ENCODE results near the gene MC2R. TPM values are rescaled to one million over a fixed set of nuclear protein-coding genes. Genes with fewer than 3 reads are reported as not detected.

MC2R gene
- total and polyA plus RNA-seq, 10 of the 15 experiments (the other 5 are each of a cell fraction or from before 2014, with no cell fraction given) = 0.15 TPM; not detected in 9

DNA sequence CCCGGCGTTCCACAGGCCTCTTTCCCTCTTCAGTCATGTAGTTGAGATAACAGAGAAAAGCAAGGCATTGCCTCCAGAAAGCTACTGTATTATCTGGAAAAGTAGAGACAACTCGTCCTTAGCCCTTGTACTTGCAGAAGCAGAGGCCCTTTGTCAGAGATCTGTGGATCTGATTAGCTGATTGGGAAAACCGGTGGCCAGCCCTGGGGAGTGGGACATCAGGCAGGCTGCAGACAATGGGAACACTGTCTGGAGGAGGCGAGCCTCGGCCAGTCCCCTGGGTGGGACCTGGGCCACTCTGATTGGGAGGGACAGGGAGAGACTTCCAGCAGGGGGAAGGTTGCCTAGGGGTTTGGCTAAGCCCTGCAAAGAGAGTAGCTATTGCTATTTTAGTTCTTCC, 1.2 kb upstream of the MC2R start (continued):
- TF ChIP-seq, protein P1, sequence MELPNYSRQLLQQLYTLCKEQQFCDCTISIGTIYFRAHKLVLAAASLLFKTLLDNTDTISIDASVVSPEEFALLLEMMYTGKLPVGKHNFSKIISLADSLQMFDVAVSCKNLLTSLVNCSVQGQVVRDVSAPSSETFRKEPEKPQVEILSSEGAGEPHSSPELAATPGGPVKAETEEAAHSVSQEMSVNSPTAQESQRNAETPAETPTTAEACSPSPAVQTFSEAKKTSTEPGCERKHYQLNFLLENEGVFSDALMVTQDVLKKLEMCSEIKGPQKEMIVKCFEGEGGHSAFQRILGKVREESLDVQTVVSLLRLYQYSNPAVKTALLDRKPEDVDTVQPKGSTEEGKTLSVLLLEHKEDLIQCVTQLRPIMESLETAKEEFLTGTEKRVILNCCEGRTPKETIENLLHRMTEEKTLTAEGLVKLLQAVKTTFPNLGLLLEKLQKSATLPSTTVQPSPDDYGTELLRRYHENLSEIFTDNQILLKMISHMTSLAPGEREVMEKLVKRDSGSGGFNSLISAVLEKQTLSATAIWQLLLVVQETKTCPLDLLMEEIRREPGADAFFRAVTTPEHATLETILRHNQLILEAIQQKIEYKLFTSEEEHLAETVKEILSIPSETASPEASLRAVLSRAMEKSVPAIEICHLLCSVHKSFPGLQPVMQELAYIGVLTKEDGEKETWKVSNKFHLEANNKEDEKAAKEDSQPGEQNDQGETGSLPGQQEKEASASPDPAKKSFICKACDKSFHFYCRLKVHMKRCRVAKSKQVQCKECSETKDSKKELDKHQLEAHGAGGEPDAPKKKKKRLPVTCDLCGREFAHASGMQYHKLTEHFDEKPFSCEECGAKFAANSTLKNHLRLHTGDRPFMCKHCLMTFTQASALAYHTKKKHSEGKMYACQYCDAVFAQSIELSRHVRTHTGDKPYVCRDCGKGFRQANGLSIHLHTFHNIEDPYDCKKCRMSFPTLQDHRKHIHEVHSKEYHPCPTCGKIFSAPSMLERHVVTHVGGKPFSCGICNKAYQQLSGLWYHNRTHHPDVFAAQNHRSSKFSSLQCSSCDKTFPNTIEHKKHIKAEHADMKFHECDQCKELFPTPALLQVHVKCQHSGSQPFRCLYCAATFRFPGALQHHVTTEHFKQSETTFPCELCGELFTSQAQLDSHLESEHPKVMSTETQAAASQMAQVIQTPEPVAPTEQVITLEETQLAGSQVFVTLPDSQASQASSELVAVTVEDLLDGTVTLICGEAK (IDR thresholded peaks at IDR 0.05; ENCODE audit: borderline replicate concordance) = no peak
- TF ChIP-seq POLR2AphosphoS2 (IDR thresholded peaks at IDR 0.05; ENCODE audit: low read depth, low read length) = no peak

DNA sequence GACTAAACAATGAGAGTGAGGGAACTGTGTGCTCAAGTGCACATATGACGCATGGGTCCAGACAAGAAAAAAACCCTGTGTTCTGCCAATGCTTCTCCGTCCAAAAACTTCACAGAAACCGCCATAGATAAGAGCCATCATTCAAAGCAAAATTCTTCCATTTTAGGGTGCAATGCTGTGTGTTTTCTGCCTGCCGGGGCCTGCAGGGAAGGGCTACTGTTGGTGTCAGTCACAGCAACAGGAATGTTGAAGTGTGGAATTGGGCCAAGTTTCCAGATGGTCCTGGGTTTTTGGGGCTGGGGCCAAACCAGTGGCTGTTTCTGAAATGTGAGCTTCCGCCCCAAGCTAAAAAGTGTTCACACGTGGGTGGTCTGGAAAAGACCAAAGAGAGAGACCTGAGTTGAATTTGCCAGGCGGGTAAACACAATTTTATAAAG, 677 bp upstream of the MC2R start:
- no TSS peak for BruUV-seq (replicated peaks)
- intact Hi-C loops (cut with micrococcal nuclease; ENCODE audit: unreplicated experiment) = no loop called here
- in situ Hi-C loops (cut with MboI) = no loop called here
- 25% methylated on average over 7 of the region's 7 CpGs for WGBS (ENCODE audit: insufficient coverage, insufficient replicate concordance, low lambda C conversion rate, missing lambda C conversion rate)
- Histone ChIP-seq H3K36me3 (ENCODE audit: control insufficient read depth in 2 of 2, insufficient read depth in 2 of 2, low read length in 1 of 2) (no peaks in the 10 kb centered on the region), H3K4me1 (ENCODE audit: control insufficient read depth, insufficient read depth, low read length) (no peaks in the 10 kb centered on the region), H3K27ac (ENCODE audit: control insufficient read depth, insufficient read depth) (no peak overlapping the region), H2AFZ (ENCODE audit: control insufficient read depth, low read depth, low read length) (no peak overlapping the region), H3K4me3 (no peak overlapping the region), H3K4me2 (ENCODE audit: control insufficient read depth, insufficient read depth) (no peak overlapping the region), H4K20me1 (ENCODE audit: control insufficient read depth, insufficient read depth) (no peaks in the 10 kb centered on the region), H3K79me2 (ENCODE audit: control insufficient read depth, insufficient read depth, low read length) (no peaks in the 10 kb centered on the region), H3K27me3 (replicated peaks in 1 of 2; ENCODE audit: control insufficient read depth in 2 of 2, insufficient read depth in 2 of 2, low read length in 1 of 2) (peaks cover 0 to 2% of the 10 kb centered on the region in 2 experiments; a peak in 3 of 4 replicates), H3K9me3 (replicated peaks; ENCODE audit: control insufficient read depth, insufficient read depth, low read length) (no peaks in the 10 kb centered on the region), H3K9ac (ENCODE audit: control insufficient read depth, insufficient read depth, low read length) (no peak overlapping the region)
- POLR2A ChIA-PET = no interaction called here
- SMC1A ChIA-PET (ENCODE audit: uncharacterized antibody, unreplicated experiment) = no interaction called here
- RAD21 ChIA-PET (ENCODE audit: unreplicated experiment) = interaction anchor here (1.2 kb wide), 2 partner anchors 22 to 40 kb away, joined by 3 read pairs; no protein-coding TSS in a partner anchor
- CTCF ChIA-PET = interaction anchor here (1.2 kb wide), 1 partner anchor 11 kb away, joined by 3 read pairs; no protein-coding TSS in a partner anchor
- FAIRE-seq = no peak
- DNase-seq (ENCODE audit: low read depth, low spot score) = no peak
- TF ChIP-seq ZSCAN29 (IDR thresholded peaks at IDR 0.05) = no peak
- no peak for TF ChIP-seq SUZ12 (IDR thresholded peaks at IDR 0.05; ENCODE audit: unreplicated experiment)
- no peak for TF ChIP-seq ESRRA (IDR thresholded peaks at IDR 0.05; ENCODE audit: low read length)
- ATAC-seq = no peak

Data from GM12878 (cell line).